ENCODE measurements around the gene HOXD10.

The HOXD10 gene

DNA sequence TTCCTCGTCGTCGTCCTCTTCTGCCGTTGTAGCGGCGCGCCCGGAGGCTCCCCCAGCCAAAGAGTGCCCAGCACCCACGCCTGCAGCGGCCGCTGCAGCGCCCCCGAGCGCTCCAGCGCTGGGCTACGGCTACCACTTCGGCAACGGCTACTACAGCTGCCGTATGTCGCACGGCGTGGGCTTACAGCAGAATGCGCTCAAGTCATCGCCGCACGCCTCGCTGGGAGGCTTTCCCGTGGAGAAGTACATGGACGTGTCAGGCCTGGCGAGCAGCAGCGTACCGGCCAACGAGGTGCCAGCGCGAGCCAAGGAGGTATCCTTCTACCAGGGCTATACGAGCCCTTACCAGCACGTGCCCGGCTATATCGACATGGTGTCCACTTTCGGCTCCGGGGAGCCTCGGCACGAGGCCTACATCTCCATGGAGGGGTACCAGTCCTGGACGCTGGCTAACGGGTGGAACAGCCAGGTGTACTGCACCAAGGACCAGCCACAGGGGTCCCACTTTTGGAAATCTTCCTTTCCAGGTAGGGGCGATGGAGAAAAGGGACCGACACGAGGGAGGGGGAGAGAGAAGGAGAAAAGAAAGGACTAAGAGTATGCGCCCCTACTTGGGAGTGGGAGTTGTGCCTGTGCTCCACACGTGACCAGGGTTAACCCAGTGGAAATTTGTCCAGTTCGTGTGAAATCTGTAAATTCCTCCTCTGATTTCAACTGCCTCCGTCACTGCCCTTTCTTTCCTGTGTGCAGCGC lies 23.3 kb upstream of the HOXD10 start:
- Histone ChIP-seq H3K4me3 (peak overlapping the region in 6 of 7 experiments; percentile 11 to 37 (median 26)), H3K27ac (no peak overlapping the region)

DNA sequence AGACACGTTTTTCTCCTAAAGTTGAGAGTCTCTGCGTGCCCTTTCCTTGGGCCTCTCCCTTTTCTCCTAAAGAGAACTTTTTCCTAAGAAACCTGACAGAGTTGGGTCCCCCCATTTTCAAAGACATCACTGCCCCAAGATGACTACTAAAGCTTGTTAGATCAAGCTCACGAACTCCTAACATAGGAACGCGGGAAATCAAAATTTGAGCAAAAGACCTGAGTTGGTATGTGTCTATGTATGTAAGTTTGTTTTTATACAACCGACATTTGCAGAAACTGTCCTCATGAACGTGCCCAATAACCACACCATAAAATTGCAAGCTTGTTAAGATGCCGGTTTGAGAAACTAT lies 22.7 kb upstream of the HOXD10 start:
- no peak overlapping the region for H3K27ac ChIP-seq
- no peak overlapping the region for H3K4me3 ChIP-seq

DNA sequence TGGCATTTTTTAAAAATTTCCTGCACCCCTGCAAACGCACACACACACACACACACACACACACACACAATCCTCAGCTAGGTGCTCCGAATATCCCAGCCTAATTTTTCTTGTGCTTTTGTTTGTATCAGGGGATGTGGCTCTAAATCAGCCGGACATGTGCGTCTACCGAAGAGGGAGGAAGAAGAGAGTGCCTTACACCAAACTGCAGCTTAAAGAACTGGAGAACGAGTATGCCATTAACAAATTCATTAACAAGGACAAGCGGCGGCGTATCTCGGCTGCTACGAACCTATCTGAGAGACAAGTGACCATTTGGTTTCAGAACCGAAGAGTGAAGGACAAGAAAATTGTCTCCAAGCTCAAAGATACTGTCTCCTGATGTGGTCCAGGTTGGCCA lies 22.2 kb upstream of the HOXD10 start:
- Histone ChIP-seq H3K27ac (no peak overlapping the region), H3K4me3 (no peak overlapping the region)

DNA sequence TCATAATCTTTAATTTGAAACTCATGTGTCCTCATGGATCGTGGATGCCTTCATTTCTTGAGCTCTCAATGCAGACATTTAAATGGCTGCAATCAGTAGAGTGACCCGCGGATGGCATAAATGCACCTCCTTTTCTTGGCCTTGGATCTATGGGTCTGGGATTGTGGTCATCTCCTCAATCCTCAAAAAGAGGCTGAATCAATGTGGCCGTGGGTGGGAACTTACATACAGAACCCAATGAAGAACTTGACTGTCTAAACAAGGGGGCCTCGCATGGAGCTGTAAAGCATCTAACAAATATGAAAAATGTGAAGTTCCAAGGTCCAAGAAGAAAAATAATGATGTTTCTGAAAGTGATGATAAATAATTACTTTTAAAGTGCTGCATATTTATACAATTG lies 21.2 kb upstream of the HOXD10 start:
- H3K27ac ChIP-seq: no peak overlapping the region
- no peak overlapping the region for H3K4me3 ChIP-seq

DNA sequence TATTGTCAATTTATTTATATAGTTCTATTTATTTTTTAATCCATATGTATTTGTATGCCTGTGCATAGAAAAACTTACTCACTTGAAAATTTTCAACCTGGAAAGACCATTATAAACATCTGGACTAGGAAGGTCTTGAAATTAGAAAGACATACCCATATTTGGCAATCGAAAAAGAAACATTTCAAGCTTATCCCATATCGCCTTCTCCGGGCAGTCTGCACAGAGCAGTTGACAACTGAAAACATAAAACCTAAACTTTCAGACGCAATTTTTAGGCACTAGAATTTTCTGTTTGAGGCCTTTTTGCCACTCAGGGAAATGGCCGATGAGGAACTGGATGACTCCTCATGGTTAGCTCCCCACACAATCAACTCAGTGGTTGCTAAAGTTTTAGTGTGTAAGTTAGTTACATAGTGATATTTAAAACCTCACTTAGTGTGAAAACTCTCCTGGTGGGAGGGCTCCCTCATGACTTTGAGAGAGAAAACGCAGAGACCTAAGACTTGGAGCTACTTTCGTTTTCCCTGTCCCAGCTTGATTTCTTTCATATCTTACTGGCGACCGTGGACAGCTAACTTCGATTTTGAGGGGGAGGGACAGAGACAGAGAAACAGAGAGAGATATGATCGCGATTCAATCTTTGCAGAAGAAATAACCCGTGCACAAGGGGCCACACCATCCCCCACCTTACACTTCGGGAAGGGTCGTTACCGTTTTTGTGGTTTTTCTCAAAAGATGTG lies 20.2 kb upstream of the HOXD10 start:
- Histone ChIP-seq H3K4me3 (peak overlapping the region in 6 of 7 experiments; percentile 1 to 37 (median 18)), H3K27ac (peak overlapping the region in 3 of 21 experiments; percentile 11 to 82 (median 63))

DNA sequence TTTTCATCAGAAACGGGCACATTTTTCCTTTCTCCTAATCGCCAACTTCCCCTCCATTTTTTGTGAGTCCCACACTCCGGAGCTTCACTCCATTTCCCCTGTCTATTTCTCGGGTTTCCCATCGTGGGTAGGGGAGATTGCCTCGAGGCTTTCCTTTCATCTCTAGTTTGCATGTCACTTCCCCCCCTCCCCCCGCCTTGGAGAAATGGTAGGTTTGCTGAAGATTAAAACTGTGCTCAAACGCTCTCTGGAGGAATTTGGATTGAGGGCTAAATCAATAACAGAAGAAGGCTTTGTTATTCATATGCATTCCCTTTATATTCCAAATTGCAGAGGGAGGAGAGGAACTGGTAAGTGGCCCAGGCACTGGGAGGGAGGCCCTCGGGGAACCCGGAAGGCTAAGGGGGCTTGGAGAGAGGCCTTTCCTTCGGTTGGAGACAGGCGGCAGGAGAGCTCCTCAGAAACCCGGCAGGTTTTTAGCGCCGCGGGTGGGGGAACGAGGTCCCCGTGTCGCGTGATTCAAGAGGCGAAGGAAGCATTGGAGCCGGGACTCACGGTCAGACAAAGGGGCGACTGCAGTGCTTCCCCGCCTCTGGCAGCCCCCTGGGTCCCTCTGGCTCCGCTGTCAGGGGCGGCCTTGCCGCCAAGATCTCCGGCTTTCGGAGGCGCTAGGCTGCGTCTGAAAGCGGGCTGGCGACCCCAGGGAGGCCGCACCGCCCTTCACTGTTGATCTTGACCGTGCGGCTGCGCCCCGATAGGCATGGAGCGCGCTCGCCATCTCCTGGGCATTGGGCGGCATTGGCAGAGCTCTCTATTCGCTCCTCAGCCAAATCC lies 19.4 kb upstream of the HOXD10 start:
- Histone ChIP-seq H3K27ac (peak overlapping the region in 4 of 21 experiments; percentile 11 to 82 (median 50)), H3K4me3 (peak overlapping the region; percentile 18 to 37 (median 26))

DNA sequence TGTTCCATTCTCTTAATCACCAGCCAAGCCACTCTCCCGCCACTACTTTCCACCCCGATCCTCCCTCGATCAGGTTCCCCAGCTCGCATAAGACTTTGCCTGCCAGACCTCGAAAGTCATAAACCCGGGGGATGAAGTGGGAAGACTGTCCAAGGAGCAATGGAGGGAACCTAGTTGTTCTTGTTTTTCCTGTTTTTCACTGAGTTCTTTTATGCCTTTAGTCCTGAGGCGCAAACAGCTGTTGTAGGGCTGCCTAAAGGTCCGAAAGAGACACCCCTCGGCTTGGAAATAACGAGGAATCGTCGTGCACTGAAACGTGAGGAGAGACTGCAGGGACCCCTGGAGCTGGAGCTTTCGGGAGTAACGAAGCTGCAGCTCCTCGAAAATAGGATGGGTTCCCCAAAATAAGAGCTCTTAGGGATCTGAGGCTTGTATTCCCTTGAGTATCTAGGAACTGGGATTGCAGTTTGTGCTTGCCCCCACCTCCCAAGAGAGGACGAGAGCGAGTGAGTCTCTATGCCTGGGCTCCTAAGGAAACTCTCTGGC lies 18.7 kb upstream of the HOXD10 start:
- H3K4me3 ChIP-seq: peak overlapping the region in 4 of 7 experiments; percentile 18 to 37 (median 26)
- peak overlapping the region in 1 of 21 experiments; percentile 82 for H3K27ac ChIP-seq

DNA sequence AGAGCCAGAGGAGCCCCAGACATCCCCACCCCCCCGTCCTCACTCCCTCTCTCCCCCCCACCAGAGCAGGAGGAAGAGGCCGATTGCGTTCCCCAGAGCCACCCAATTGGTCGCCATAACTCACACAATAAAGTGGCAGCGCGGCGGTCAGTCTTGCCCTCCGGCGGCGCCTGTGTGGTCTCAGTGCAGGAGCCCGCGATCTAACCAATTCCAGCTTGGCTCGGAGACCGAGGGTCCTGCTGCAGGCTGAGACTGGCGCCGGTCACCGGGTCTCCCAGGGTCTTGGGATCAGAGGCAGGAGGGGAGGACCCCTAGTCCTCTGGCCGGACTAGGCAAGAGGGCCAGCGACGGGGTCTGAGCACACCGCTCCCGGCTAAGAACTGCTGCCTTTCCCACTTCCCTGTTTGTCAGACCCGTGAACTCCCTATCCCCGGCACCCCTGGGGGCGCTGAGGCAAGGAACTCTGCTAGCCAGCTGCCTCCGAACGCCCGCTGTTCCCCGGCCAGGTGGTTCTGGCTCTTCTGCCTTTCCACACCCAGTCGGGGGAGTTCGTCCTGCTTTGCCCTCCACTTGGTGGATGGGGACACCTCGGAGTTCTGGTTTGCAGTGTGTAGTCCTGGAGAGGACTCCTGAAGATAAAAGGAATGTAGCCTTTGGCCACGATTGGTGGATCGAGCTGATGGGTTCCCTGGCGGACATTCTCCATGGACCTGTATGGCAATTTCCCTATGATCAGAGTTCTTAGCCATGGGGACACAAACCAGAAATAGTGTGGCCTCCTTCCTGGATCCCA lies 18.0 kb upstream of the HOXD10 start:
- Histone ChIP-seq H3K4me3 (peak overlapping the region in 1 of 7 experiments; percentile 37), H3K27ac (no peak overlapping the region)

DNA sequence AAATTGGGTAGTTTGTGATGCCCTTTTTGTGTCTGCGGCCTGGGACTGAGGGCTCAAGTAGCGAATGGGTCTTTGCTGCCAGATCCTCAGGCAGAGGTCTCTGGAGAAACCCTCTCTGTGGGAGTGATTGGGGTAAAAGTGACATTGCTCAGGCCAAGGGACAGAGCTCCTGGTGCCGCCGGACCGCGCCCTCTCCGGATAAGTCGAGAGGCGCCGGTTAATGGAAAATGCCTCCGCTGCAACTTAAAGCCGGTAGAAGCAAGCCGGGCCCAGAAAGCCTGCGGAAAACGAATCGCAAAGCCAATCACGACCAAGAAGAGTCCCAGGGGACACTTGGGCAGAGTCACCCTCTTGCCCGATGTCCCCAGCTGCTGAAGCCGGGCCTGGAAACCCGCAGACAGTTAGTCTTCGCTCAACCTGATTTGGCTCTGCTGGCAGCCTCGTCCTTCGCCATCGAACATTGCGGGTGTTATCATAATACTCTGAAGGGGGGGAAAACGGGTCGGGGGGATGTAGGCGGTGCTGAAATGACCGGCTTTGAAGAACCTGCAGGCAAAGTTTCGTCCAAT lies 17.3 kb upstream of the HOXD10 start:
- H3K4me3 ChIP-seq: no peak overlapping the region

DNA sequence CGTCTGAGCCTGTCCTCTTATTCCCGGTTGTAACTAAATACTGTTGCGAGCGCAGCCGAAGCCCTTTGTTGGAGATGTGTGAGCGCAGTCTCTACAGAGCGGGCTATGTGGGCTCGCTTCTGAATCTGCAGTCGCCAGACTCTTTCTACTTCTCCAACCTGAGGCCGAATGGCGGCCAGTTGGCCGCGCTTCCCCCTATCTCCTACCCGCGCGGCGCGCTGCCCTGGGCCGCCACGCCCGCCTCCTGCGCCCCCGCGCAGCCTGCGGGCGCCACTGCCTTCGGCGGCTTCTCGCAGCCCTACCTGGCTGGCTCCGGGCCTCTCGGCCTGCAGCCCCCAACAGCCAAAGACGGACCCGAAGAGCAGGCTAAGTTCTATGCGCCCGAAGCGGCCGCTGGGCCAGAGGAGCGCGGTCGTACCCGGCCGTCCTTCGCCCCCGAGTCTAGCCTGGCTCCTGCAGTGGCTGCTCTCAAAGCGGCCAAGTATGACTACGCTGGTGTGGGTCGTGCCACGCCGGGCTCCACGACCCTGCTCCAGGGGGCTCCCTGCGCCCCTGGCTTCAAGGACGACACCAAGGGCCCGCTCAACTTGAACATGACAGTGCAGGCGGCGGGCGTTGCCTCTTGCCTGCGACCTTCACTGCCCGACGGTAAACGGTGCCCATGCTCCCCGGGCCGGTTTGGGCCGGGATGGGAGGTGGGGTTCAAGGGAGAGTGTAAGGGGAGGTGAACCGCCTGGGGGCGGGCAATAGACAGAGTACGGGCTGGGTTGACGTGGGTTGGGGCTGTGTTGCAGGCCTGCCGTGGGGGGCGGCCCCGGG lies 16.6 kb upstream of the HOXD10 start, which contains the start of gene HOXD12:
TSS of gene HOXD12 (plus strand) at position 68 of the 819 bp plus-strand sequence. CDS start at position 75, 7 bp downstream.
- Histone ChIP-seq H3K4me3 (no peak within 1 kb of the TSS), H3K27ac (no peak within 1 kb of the TSS)

More for the DNA sequence above, 17.3 kb upstream of the HOXD10 start:
- H3K27ac ChIP-seq: no peak overlapping the region

DNA sequence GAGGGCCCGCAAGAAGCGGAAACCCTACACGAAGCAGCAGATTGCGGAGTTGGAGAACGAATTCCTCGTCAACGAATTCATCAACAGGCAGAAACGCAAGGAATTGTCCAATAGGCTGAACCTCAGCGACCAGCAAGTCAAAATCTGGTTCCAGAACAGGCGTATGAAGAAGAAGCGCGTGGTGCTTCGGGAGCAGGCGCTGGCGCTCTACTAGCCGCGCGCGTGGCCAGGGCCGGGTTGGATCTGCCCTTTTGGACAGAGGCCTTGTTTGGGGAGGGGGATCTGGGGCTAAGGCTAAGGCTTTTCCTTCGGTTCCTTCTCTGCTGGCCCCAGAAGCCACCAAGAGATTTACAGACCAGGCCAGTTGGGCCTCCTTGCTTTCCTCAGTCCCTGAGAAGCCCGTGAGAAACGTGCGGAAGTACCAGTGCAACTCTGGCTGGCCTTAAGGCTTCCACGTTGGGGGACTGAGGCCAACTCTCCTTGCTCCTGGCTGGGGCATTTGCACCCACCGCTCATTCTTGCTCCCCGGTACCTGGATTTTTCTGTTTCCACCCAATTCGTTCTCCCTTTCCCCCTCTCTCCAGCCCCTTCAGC lies 15.9 kb upstream of the HOXD10 start:
- Histone ChIP-seq H3K27ac (no peak overlapping the region), H3K4me3 (no peak overlapping the region)

DNA sequence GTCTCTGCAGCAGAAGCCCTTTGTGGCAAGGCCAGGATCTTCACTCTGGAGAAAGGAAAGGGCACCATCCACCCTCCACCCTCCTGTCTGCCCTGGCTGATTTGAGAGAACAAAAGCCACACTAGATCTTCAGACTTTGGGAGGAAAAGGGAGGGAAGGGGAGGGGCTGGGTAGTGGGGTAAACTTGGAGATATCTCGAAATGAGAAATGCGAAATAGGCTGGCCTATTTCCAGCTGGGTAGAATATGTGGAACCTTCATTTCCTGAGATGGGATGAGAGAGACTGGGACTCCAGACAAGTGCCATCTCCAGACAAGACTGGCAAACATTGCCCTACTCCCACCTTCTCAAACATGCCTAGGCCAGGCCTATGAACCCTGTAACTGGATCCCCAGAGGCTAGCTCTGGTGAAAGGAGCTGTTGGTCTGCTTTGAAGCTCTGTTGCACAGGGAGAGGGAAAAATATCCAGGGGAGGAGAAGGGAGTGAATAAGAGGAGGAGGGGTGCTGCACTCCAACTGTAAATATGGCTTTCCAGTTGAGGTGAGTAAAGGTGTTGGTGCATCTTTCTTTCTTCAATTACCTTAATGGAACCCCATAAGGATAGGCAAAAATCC lies 15.3 kb upstream of the HOXD10 start:
- Histone ChIP-seq H3K4me3 (no peak overlapping the region), H3K27ac (no peak overlapping the region)

DNA sequence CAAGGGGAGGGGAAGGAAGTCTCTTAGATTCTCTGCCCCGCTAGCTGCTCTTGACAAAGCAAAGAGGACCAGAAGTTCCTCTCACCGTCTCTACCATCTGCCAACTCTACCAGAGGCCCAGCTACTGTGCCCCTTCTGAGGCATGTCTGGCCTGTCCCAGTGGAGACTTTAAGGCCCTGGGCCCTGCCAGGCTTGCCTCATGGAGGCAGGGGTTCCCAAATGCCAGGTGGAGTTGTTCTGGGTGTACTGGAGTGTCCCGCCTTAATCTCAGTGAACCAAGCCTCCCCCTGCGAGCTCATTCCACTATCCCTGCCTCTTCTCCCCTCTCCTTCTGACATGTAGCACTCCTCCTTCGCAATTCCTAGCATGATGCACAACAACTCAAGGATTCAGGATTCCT lies 14.7 kb upstream of the HOXD10 start:
- no peak overlapping the region for H3K27ac ChIP-seq

DNA sequence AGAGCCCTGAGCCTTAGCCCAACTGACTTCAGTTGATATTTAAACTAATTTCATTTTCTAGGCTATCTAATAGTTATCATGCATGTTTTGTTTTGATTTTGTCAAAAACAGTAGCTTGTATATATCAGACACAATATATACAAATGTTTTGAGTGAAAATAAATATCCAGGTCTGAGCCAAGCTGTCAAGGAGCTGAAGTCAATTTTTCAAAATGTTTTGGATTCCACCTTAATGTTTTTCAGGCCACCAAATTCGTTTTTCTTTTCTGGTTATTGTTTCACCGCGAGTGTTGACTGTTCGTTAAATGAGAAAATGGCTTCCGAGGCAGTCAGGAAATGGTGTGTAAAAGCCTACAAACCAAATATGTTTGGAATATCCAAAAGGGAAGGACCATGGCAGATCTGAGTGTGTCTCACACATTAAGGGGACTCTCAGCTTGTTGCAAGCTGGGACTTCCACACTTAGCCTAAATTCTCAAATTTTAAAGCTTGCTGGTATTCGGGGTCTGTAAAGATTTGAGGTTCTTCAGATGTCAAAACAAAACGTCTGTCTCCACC lies 14.2 kb upstream of the HOXD10 start:
- H3K27ac ChIP-seq: no peak overlapping the region
- no peak overlapping the region for H3K4me3 ChIP-seq

More for the DNA sequence above, 14.7 kb upstream of the HOXD10 start:
- H3K4me3 ChIP-seq: no peak overlapping the region

DNA sequence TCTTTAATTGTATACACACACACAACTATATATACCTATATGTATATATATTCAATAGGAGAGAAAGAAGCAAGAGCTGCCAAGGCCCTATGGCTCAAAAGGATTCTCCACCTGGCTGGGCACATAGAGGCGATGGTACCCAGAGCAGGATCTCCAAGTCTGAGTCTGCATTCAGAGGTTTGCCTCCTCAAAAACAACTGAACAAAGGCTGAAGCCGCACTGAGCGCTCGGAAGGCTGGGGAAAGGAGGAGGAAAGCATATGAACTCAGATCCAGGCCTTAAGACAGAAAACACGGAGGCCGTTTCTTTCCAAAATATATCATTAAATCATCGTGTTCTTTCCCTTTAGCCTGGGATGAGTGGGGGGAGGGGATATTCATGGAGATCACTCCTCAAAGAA lies 13.4 kb upstream of the HOXD10 start:
- H3K4me3 ChIP-seq: no peak overlapping the region
- peak overlapping the region in 2 of 21 experiments; percentile 82 to 88 for H3K27ac ChIP-seq

DNA sequence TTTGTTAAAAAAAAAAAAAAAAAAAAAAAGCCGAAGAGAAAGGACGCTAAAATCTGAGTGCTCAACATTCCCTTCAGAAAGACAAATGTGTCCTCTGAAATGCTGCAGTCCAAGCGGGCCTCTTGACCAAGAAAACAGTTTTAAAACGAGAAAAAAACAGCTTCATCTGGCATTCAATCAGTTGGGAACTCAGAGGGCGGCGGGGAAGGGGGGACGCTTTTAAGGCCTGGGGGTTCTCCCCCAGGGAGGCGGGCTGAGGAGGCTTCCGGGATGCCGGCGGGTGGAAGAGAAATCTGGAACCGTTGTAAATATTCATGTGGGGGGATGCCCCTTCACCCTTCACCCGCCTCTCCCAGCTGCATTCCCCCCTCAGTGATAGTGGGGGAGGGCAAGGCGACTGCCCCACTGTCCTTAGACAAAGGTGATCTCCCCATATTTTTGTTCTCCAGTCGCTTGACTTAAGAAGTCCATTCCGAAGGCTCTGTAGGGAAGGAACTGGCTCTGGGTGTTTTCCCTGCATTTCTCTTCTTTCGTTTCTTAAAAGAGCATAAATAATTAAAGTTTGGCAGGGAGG lies 12.7 kb upstream of the HOXD10 start:
- peak overlapping the region in 3 of 21 experiments; percentile 42 to 88 (median 82) for H3K27ac ChIP-seq

More for the DNA sequence above, 12.7 kb upstream of the HOXD10 start:
- peak overlapping the region in 1 of 7 experiments; percentile 39 for H3K4me3 ChIP-seq

All from skin epidermis (tissue), 12 donors.